Muscle layer of duodenum (tissue), 2 donors: ENCODE measurements around the gene ACOXL.

ENCODE experiments used
- H3K27ac ChIP-seq: one replicate; pipeline ENCODE4 v1.7.0; 2013; ENCODE audit warnings: mild to moderate bottlenecking, low read length
- H3K27me3 ChIP-seq: one replicate; pipeline ENCODE4 v1.7.0; 2013; ENCODE audit warnings: low read depth, mild to moderate bottlenecking, control low read depth, low read length
- H3K36me3 ChIP-seq, 2 donors: one replicate each; pipeline ENCODE4 v1.7.0; 2013; ENCODE audit warnings: low read length in 2 of 2, control low read depth in 1 of 2, mild to moderate bottlenecking in 1 of 2; ENCODE audit not compliant: insufficient read depth in 2 of 2, control insufficient read depth in 1 of 2
- H3K4me1 ChIP-seq, 2 donors: one replicate each; pipeline ENCODE4 v1.7.0; 2013; ENCODE audit warnings: low read length in 2 of 2, mild to moderate bottlenecking in 2 of 2, control low read depth in 1 of 2, moderate library complexity in 1 of 2; ENCODE audit not compliant: insufficient read depth in 2 of 2, control insufficient read depth in 1 of 2
- H3K4me3 ChIP-seq, 2 donors: one replicate each; pipeline ENCODE4 v1.7.0; 2013; ENCODE audit warnings: low read length in 2 of 2, low read depth in 1 of 2, mild to moderate bottlenecking in 1 of 2
- H3K9me3 ChIP-seq, 2 donors: one replicate each; pipeline ENCODE4 v1.7.0; 2013; ENCODE audit warnings: low read length in 2 of 2, control low read depth in 1 of 2, mild to moderate bottlenecking in 1 of 2; ENCODE audit not compliant: control insufficient read depth in 1 of 2
- donor health status: healthy.

The ACOXL gene

GRCh38 chr2:110800611-110801402 is 68.4 kb downstream of the ACOXL start:
- Histone ChIP-seq H3K9me3 (peaks cover 0 to 3% of the 10 kb centered on the region in 2 donors), H3K27ac (no peak overlapping the region), H3K36me3 (no peaks in the 10 kb centered on the region), H3K27me3 (no peaks in the 10 kb centered on the region), H3K4me1 (no peaks in the 10 kb centered on the region), H3K4me3 (no peak overlapping the region)

GRCh38 chr2:110802208-110802932 is 70.0 kb downstream of the ACOXL start:
- Histone ChIP-seq H3K9me3 (peaks cover 0 to 3% of the 10 kb centered on the region in 2 donors), H3K4me1 (no peaks in the 10 kb centered on the region), H3K27ac (no peak overlapping the region), H3K27me3 (no peaks in the 10 kb centered on the region), H3K4me3 (no peak overlapping the region), H3K36me3 (no peaks in the 10 kb centered on the region)

GRCh38 chr2:110804433-110804832 is 72.1 kb downstream of the ACOXL start:
- Histone ChIP-seq H3K9me3 (peaks cover 0 to 3% of the 10 kb centered on the region in 2 donors), H3K36me3 (no peaks in the 10 kb centered on the region), H3K27ac (no peak overlapping the region), H3K27me3 (no peaks in the 10 kb centered on the region), H3K4me3 (no peak overlapping the region), H3K4me1 (no peaks in the 10 kb centered on the region)

DNA sequence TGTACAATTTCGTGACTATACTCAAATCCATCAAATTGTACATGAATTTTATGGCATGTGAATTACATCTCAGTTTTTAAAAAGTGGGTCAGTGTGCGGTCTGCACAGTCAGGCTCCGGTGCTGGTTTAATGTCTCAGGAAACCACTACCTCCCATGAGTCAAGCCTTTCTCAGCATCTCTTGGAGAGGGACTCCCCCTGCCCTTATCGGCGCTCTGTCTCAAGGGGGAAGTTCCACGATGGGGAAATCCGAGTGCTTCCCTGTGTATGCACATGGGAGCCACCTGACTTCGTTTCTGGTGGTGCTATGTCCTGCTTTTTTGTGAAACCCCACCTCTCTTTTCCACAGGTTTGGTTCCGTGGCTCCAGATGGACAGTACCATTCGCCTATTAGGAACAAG is 72.5 kb downstream of the ACOXL start:
- Histone ChIP-seq H3K4me1 (no peaks in the 10 kb centered on the region), H3K4me3 (no peak overlapping the region), H3K27ac (no peak overlapping the region), H3K36me3 (no peaks in the 10 kb centered on the region), H3K9me3 (peaks cover 0 to 3% of the 10 kb centered on the region in 2 donors), H3K27me3 (no peaks in the 10 kb centered on the region)

GRCh38 chr2:110805894-110806452 is 73.6 kb downstream of the ACOXL start:
- Histone ChIP-seq H3K4me1 (no peaks in the 10 kb centered on the region), H3K9me3 (peaks cover 0 to 3% of the 10 kb centered on the region in 2 donors), H3K4me3 (no peak overlapping the region), H3K36me3 (no peaks in the 10 kb centered on the region), H3K27ac (no peak overlapping the region), H3K27me3 (no peaks in the 10 kb centered on the region)

GRCh38 chr2:110807522-110807921 is 75.1 kb downstream of the ACOXL start:
- H3K27ac ChIP-seq = no peak overlapping the region
- H3K36me3 ChIP-seq = no peaks in the 10 kb centered on the region
- no peaks in the 10 kb centered on the region for H3K4me1 ChIP-seq

DNA sequence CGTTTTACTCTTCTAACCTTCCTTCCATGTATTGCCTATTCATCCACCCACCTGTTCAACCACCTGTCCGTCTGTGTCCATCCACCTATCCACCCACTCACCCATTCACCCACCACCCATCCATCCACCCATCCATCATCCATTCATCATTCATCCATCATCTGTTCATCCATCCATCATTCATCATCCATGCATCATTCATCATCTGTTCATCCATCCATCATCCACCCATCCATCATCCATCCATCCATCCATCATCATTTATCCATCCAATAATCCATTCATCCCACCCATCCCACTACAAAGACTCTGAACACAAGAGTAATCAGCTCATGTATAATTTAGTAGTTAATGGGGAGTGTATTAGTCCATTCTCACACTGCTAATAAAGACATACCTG is 78.0 kb downstream of the ACOXL start:
- H3K4me3 ChIP-seq = no peak overlapping the region
- H3K27me3 ChIP-seq = no peaks in the 10 kb centered on the region
- H3K9me3 ChIP-seq = no peaks in the 10 kb centered on the region
- no peak overlapping the region for H3K27ac ChIP-seq
- no peaks in the 10 kb centered on the region for H3K4me1 ChIP-seq
- H3K36me3 ChIP-seq = no peaks in the 10 kb centered on the region

More at GRCh38 chr2:110807522-110807921, 75.1 kb downstream of the ACOXL start:
- no peak overlapping the region for H3K4me3 ChIP-seq
- H3K27me3 ChIP-seq = no peaks in the 10 kb centered on the region
- peaks cover 0 to 3% of the 10 kb centered on the region in 2 donors for H3K9me3 ChIP-seq

DNA sequence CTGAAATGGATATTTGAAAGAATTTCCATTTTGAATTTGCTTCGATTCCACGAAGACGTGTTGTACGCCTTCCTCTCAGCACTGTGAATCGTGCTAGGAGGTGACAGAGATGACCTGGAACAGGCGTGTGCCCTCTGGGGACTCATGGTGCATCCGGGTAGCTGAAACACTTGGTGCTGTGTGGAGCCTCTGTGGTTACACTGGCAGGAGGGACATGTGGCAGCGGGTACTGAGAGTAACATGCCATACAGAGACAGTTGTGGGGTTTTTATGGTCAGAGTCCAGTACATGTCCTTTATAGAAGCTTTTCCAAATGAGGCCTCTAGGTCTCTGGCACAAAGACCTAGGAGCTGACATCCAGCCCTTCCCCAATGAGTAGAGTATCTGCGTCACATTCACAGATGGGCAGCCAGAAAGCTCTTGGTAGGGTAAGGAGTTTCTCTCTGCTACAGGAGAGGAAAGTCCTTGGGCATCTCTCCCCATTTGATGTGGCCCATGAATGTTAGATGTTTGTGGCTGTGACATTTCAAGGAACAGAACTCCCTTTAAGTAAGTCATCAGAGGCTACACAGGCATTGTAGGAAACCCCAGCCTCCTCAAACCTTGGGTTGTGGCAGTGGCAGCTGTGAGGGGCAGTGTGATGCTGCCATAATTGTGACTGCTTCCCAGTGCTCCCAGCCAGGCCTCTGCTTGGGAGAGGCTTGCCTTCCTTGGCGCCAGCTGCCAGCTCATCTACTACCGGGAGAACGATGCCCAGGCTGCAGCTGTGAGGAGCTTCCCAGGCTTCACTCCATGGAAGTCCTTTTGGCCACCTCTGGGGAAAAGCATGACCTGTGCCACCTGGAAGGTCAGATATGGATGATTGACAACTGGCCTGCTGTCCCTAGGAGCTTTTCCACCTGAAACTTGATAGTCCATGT is 80.6 kb downstream of the ACOXL start:
- H3K27ac ChIP-seq = no peak overlapping the region
- H3K4me1 ChIP-seq = no peaks in the 10 kb centered on the region
- H3K9me3 ChIP-seq = no peaks in the 10 kb centered on the region
- no peaks in the 10 kb centered on the region for H3K27me3 ChIP-seq
- no peak overlapping the region for H3K4me3 ChIP-seq
- H3K36me3 ChIP-seq = no peaks in the 10 kb centered on the region

DNA sequence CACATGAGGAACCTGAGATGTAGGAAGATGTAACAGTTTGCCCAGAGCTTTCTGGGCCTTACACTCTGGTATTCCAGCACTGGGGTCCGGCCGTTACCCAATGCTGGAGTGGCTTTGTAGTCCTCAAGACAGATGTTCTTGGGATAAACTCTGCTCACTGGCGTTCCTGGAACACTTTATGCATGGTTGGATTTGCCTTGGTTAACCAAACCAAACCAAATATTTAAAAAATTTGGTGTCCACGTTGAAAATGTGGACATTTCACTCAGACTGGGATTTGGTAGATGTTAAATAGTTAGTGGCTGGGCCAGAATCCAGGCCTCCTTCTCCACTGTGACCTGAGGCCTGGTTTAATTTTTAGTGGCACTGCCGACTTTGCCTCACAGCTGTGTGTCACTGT is 81.5 kb downstream of the ACOXL start:
- no peaks in the 10 kb centered on the region for H3K36me3 ChIP-seq
- H3K27ac ChIP-seq = no peak overlapping the region
- no peak overlapping the region for H3K4me3 ChIP-seq
- H3K9me3 ChIP-seq = no peaks in the 10 kb centered on the region
- no peaks in the 10 kb centered on the region for H3K27me3 ChIP-seq
- H3K4me1 ChIP-seq = no peaks in the 10 kb centered on the region

- H3K4me1 ChIP-seq = no peaks in the 10 kb centered on the region
- no peaks in the 10 kb centered on the region for H3K9me3 ChIP-seq
- no peaks in the 10 kb centered on the region for H3K36me3 ChIP-seq
- no peak overlapping the region for H3K27ac ChIP-seq
- no peaks in the 10 kb centered on the region for H3K27me3 ChIP-seq
- no peak overlapping the region for H3K4me3 ChIP-seq
Measured at GRCh38 chr2:110815938-110816337, 83.6 kb downstream of the ACOXL start.
